Urothelium cell line (cell line): ENCODE measurements around the gene GLCE.
"Not testable (repeated sequence)": the region's sequence is repeated elsewhere in the genome, so short reads cannot be mapped to it uniquely, and the experiment has no call there.

Source experiments
- DNase-seq: peaks from one replicate; pipeline ENCODE4 v3.0.0; 2011; ENCODE audit warnings: low spot score, mixed read lengths
- FAIRE-seq: peaks from 2 replicates; lab custom pipeline; 2011; peaks lifted over from hg19 to GRCh38; lab: Jason Lieb, UNC

GLCE gene

DNA sequence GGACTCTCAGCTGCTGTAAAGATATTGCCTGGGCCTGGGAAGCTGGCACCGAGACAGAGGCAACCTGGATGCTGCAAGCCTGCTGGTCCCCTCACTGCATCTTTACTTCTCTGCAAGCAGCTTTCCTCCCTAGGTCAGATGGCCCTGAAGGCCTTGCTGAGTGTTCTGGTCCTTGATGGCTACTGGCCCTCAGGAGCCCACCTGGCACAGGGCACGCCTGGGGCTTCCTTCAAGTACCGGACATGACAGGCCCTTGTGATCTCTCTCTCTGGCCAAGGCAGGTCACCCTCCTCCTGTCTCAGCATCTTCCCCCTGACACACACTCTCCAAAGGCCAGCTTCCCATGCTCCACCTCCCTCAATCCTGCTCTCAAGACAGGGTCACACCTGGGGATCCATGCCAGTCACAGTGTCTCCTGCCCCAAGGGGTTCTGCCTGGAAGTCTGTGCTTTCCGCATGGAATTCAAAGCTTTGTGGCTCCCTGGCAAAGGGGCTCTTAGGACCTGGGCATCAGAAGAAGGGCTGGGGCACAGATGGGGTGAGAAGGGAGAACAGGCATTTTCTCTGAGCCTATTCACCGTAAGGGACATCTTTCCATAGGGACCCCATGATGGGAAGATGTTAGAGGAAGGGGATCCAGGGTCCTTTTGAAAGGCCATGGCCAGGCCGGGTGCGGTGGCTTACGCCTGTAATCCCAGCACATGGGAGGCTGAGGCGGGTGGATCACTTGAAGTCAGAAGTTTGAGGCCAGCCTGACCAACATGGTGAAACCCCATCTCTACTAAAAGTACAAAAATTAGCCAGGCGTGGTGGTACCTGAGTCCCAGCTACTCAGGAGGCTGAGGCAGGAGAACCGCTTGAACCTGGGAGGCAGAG is 133.5 kb downstream of the GLCE start:
- peak; percentile 44 for FAIRE-seq
- no peak for DNase-seq

DNA sequence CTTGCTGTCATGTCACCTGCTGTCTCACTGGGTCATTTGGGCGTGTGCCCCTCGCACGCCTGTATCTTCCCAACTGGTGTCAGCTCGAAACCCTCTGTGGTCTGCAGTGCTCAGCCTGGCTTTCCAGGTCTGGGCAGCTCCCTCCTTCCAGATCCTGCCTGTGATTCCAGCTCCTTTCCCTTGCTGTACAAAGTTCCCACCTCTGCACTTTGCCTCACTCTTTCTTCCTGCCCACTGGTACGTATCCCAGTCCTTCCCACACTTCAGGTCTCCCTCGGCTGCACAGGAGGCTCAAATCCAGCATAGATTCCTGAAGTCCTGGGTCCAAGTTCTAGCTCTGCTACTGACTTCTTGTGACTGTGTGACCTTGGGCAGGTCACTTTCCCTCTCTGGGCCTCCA is 136.2 kb downstream of the GLCE start:
- FAIRE-seq = no peak

DNA sequence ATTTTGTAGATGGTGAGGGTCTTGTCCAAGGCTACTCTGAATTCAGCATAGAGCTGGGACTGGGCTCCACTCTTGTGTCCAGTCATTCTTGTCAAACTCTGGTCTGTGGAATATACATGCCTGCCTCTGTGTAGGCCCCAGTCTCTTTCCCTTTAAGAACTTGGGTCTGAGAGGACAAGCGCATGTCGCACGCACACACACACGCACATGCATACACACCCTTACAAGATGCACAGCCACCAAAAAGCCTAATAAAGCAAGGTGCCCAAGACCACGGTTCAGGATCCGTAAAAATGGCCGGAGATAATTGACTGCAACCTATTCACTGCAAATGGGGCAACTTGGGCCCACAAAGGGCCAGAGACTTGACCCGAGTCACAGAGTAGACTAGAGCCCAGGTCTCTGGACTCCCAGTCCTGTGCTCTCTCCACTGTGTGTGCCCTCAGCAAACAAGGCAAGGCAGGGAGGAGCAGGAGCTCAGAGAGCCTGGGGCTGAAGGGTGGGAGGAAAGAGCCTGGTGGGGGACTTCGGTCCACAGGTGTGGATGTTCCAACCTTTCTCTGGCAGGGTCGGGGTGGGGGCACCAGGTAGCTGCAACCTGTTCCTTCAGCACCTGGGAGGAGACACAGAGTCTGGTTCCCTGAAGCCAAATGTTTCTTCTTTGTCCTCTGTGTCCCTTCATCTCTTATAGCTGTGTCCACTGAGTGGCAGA is 137.4 kb downstream of the GLCE start:
- FAIRE-seq (no peak), DNase-seq (no peak)

More for the DNA sequence above, 136.2 kb downstream of the GLCE start:
- no peak for DNase-seq

DNA sequence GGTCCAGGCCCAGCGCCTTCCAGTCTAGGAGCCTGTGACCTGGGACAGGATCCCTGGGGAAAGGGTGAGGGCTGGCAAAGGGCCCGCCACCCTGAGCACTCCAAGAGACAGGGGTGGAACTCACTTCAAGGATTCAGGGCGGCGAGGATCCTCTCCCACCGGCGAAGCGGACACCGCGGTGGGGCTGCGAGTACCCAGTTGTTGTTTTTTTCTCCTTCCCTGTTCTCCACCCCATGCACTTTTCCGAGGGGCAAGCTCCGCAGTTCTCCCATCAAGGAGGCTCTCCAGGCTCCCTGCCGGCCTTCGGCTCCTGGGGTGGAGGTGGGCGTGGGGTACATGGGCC is 137.9 kb downstream of the GLCE start:
- FAIRE-seq (no peak), DNase-seq (no peak)

DNA sequence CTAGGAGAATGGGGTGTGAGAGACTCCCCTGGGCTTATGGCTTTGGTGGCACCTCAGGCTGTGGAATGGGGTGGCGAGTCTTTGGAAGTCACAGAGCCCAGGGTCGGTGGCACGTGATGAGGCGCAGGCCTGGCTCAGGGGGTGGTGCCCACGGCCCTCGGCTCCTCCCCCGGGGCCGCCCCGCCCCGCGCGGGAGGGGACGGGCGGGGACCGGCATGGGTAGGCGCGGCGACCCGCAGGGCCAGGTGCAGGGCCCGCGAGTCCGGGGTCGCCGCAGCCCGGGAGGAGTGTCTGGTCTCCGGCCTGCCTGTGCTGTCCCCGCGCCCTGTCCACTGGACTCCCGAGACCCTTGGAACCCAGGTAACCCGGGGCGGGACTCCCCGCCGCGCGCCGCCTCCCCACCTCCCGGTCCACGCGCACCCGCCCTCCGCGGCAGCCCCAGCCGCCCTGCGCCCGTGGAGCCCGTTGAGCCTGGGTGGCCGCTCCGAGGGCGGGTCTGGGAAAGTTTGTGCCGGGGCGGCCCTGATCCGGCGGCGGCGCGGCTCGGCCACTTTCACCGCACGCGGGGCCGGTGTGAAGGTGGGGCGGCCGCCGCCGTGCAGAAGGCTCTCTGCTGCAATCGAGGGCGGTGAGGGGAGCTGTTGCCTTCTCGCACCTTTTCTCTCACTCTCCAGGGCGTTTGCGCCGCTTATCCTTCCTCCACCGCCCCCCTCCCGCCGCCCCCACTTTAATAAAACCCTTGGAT is 138.4 kb downstream of the GLCE start, which contains the start of gene PAQR5:
TSS of gene PAQR5 (plus strand) at position 216 of the 745 bp plus-strand sequence. CDS start 61,169 bp downstream, outside the sequence.
- peak; percentile 88 for DNase-seq
- peak; percentile 59 for FAIRE-seq

DNA sequence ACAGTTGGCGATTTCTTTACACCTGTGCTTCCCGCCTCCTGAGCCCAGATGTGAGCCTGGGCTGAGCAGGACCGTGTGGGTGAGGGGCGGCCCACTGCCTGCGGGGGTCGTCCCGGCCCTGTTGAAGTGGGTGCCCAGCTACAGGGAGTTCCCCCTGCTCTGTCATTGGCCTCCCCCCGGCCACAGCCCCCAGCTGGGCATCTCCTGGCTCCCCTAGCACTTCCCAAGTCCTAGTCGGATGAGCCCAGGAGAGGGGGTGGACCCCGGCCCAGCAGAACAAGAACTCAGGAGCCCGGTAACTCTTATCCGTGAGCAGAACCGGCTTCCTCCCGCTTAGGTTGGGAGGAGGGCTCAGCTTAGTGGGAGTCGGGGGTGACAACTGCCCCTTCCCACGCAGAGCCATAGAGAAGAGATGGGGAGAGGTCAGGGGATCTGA is 139.0 kb downstream of the GLCE start:
- DNase-seq = no peak
- no peak for FAIRE-seq

DNA sequence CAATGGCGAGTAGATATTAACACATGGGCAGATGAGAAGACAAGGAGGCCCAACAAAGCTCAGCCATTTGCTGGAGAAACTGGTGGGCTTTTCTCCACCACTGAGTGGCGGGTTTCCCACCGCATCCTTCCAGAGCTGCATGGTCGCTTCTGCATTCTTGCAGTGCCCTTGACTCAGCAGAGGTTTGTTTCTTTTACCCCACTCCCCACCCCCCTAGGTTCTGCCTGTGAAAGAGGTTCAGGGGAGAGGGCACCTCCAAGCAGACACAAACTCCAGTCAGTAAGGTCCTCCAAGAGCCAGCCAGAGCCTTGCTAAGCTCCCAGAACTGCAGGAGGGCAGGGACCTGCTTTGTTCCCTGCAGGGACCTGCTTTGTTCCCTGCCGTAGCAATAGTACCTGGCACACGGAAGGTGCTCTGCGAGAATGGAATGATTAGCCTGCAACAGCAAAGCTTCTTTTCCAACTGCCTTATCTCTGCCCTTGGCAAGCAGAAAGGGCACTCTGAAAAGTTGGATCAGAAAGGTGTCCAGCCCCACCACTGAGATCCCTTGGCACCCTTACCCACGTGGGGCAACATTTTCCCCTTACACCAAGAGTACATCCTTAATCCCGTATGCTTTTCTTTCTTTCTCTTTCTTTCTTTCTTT is 139.6 kb downstream of the GLCE start:
- FAIRE-seq = peak; percentile 32

DNA sequence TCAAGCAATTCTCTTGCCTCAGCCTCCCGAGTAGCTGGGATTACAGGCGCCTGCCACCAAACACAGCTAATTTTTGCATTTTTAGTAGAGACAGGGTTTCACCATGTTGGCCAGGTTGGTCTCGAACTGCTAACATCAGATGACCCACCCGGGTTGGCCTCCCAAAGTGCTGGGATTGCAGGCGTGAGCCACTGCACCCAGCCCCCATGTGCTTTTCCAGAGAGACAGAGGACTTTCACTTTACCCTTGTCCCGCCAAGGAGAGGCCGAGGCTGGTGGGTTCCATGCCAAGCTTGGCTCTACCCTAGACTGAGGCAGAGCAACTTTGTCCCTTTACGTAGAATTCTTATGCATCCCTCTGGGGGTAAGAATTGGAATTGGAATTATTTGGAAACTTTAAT is 140.7 kb downstream of the GLCE start:
- DNase-seq, FAIRE-seq: not testable (repeated sequence)

More for the DNA sequence above, 139.6 kb downstream of the GLCE start:
- DNase-seq = no peak

DNA sequence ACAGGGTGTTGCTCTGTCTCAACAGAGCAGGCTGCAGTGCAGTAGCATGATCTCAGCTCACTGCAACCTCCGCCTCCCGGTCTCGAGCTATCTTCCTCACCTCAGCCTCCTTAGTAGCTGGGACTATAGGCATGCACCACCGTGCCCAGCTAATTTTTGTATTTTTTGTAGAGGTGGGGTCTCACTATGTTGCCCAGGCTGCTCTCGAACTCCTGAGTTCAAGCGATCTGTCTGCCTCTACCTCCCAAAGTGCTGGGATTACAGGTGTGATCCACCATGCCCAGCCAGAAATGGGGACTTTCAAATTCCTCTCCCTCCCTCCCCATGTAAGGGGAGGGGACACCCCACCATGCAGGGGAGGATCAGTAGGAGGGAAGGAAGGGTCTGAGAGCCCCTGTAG is 141.7 kb downstream of the GLCE start:
- DNase-seq = not testable (repeated sequence)
- FAIRE-seq = peak; percentile 44

DNA sequence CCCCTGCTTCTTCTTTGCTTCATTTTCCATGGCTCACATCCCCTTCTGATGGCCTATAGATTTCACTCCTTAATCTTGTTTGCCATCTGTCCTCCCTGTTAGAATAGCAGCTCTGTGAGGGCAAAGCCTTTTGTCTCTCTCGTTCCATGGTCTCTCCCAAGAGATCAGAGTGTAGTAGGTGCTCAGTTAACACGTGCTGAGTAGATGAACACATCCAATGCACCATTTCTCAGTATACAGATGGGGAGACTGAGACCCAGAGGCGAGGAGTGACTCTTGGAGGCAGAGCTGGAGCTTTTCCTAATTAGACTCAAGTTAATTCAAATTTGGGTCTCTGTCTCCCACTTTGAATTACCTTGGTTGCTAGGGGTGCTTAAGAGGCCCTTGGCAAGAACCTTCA is 142.5 kb downstream of the GLCE start:
- FAIRE-seq (peak; percentile 85), DNase-seq (no peak)

DNA sequence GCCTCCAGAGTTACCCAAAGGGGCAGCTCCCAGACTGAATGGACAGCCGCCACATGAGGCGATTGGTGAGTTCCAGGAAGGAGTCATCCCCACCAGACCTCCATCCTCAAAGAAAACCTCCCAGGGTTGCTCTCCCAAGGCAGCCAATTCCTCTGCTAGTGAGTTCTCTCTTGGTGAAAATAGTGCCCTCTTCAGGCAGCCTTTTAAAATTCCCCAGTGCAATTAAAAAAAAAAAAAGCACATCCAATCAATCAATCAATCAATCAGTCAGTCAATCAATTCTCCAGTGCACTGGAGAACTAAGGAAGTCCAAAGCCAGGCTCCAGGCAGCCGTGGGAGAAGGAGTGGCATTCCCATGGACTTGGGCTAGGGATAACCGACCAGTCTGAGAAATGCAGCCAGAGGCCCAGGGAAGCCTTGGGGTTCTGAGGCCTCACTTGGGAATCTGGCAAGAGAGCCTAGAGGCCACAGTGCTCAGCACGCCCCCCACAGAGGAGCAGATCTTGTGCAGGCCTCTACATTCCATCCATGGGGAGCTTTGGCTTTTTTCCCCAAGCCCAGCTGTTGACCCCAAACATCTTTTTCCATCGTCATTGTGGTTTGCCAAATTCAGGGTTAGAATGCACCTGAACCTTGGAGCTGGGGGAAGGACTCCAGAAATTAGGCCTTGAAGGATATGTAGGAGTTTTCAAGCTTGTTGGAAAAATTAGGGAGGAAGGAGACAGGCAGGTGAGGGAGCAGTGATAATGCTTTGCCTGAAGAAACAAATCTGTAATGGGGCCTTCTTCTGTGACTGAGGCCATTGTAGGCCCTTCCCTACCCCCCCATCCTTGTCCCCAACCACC is 143.1 kb downstream of the GLCE start:
- no peak for FAIRE-seq
- DNase-seq = no peak

DNA sequence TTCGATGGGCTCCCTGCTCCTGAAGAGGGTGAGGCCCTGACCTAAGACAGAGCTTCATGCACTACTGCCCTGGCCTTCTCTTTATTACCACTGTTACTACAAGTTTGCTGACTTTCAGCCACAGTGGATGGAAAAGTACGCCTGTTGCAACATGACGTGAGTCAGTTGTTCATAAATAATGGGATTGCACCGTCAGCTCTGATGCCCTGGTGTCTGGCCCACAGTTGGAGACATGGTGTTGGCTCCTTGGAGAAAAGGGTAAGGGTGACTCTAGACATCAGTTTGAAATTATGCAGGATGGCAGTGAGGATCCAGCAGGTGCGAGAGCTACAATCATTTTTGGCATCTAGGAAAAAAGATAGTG is 143.7 kb downstream of the GLCE start:
- DNase-seq = peak; percentile 53
- peak; percentile 82 for FAIRE-seq

DNA sequence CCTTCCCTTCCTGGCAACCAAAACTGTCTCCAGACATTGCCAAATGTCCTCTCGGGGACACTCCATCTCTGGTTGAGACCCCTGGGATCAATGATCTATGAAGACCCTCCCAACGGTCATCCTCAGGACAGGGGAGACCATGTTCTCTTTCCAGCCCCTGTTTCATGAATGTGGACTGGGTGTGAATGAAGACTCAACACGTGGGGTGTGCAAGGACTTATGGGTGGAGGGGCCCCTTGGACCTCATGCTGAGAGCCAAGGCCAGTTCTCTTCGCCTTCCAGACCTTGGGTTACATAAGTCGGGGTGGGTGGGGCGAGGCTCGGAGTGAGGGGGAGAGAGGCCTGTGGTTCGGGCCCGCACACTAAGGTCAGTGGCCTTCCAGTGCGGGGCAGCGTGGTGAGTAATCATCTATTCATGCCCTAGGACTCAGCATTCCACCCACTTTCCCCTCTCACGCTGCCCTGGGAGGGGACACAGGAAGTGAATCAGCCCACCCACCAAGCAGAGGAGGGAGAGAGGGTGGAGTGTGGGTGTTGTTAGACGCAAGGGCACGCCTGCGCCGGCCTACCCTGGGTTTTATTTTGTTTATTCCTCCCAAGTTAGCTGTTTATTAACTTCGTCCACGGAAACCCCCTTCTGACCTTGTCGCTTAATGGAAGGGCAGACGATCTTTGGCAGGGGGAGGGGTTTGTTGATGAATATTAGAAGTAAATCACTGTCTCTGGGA is 144.9 kb downstream of the GLCE start:
- FAIRE-seq = peak; percentile 97

DNA sequence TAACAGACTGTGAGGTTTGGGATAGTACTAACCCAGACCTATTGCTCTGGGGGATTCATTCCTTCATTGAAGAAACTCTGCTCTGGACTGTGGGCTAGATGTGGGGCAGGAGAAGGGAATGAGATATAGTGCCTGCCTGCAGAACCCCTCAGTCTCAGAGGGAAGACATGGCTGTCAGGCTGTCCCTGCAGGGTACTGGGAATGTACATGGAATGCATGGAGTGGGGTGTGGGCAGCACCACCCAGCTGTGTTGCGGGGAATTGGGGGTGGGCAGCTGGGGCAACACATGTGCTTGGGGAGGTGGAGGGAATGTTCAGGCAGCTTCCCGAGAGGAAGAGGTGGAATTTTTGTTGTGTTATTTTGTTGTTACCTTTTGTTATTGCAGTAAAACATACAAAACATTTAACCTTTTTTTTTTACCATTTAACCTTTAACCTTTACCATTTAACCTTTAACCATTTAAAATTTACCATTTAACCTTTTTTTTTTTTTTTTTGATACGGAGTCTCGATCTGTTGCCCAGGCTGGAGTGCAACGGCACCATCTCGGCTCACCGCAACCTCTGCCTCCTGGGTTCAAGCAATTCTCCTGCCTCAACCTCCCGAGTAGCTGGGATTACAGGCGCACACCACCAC is 145.6 kb downstream of the GLCE start:
- FAIRE-seq (no peak), DNase-seq (peak; percentile 47)

More for the DNA sequence above, 144.9 kb downstream of the GLCE start:
- peak; percentile 78 for DNase-seq

DNA sequence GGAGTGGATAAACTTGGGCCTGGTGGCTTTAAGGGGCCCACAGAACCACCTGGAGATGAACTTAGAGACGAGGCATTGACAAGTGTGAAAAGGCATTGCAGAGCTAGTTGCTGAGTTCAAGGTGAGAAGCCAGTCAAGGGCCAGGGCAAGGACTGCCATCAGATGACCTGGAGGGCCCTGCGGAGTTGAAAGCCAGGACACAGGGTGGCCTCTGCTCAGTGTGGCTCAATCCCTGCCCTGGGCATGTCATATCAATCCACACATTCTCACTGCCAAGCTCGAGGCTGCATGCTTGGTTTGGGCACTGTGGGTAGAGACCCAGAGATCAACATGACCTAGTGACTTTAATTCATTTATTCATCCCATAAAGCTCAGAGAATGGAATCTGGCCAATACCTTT is 147.5 kb downstream of the GLCE start:
- DNase-seq (no peak), FAIRE-seq (no peak)

DNA sequence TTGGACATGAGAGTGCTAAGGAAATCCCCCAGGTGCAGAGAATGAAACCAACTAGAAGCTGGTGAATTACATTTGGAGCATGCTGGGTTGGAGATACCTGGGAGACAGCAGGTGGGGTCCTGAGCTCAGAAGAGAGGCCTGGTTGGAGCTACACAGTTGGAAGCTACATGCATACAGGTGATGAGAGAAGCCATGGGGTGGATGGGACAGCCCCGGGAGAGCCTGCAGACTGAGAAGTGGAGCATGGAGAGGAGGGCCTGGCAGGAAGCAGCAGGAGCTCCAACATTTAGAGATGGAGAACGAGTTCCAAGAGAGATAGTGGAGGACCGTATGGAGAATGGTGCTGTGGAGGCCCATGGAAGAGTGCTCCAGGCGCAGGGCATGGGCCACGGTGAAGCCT is 148.5 kb downstream of the GLCE start:
- FAIRE-seq = no peak

DNA sequence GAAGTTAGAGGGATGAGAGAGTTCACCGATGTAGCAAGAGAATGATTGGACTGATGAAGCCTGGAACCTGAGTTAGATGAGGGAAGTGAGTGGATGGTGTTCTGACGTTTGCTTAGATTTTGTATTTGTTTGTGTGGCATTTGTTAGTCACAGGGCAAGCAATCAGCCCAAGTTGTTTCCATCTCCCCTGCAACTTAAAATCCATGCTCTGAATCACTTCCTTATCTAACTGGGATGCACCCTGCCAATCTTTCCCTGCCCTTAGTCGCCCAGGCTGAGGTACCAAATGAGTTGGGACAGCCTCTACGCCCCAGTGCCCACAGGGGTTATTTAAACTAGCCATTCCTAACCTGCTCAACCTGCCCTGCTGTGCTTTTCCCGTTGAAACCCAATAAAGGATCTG is 150.9 kb downstream of the GLCE start:
- no peak for FAIRE-seq
- no peak for DNase-seq

More for the DNA sequence above, 148.5 kb downstream of the GLCE start:
- no peak for DNase-seq

DNA sequence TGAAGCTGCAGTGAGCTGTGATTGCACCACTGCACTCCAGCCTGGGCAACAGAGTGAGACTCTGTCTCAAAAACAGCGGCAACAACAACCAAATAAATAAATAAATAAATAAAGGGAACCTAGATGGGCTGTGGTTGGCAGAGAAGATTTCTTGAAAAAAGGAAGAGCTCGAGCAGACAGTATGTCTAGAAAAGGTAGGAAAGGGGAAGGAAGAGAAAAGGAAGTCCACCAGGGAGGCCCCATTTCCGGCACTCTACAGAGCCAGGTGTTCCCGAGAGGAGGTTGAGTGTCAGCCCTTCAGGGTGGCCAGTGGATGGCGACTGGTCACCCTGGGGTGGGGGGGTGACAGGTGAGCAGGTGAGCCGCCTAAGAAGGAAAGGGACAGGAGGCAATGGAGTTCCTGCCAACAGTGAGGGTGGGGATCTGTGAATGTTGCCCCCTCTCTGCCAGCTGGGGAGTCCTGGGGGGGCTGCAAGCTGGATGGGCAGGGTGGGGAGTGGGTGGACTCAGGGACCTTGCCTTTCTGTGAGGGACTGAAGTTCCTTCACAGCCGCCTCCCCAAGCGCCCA is 153.1 kb downstream of the GLCE start:
- no peak for DNase-seq
- peak; percentile 65 for FAIRE-seq
